Esophagus (tissue), 2 donors: ENCODE measurements around the gene ABHD3. TPM values are rescaled to one million over a fixed set of nuclear protein-coding genes. Genes with fewer than 3 reads are reported as not detected.

ENCODE experiments used
- polyA plus RNA-seq, 2 donors: library from polyadenylated mRNA; stranded (reverse); fragments of 200-250 nt; gene quantifications; one replicate each; pipeline ENCODE4 v1.2.3, GENCODE V29; 2013
- donor health status: healthy with polysubstance abuse.
- donor health status: Bipolar disorder and iron deficiency.

Gene ABHD3
- polyA plus RNA-seq, 2 donors = 13.4 to 53.9 TPM

Other genes with a start within 250 kb of the ABHD3 start
- gene ESCO1, start 104.1 kb downstream of the ABHD3 start, polyA plus RNA-seq = 1 to 10 TPM; 7.2 to 8.9 TPM
- 10 to 100 TPM; 19.6 to 23.6 TPM for gene SNRPD1, start 92.5 kb downstream of the ABHD3 start, polyA plus RNA-seq
- gene MIB1, start 36.0 kb upstream of the ABHD3 start, polyA plus RNA-seq = 1 to 10 TPM; 3.7 to 4.0 TPM